Activated T-cell treated with anti-CD3 and anti-CD28 coated beads, Interleukin-2, amount 50 U/mL, for 48 hours (primary cell): ENCODE data around the gene RPS6KA2.
A peak's percentile ranks its signal among the peaks of the same experiment; 100 is the strongest.
"Not testable (repeated sequence)": the region's sequence is repeated elsewhere in the genome, so short reads cannot be mapped to it uniquely, and the experiment has no call there.

ENCODE experiments used
- DNase-seq, 2 experiments: peaks; one replicate each; pipeline ENCODE4 v3.0.0-alpha.2; 2020

RPS6KA2 gene

GRCh38 chr6:166387098-166387497 lies 240.0 kb downstream of the RPS6KA2 start:
- not testable (repeated sequence) for DNase-seq

- DNase-seq, result no peak
Measured at GRCh38 chr6:166386111-166386510, 240.9 kb downstream of the RPS6KA2 start.

GRCh38 chr6:166383802-166384363 lies 243.2 kb downstream of the RPS6KA2 start:
- peak; percentile 55 to 56 for DNase-seq

- DNase-seq, result peak; percentile 93 to 97
Measured at GRCh38 chr6:166382933-166383801, 243.9 kb downstream of the RPS6KA2 start, which contains the start of gene MPC1. Gene MPC1 (minus strand): TSS chr6:166382940. CDS start chr6:166382876, 64 bp downstream.

- DNase-seq, result no peak
Measured at GRCh38 chr6:166382500-166382932, 244.5 kb downstream of the RPS6KA2 start.

- peak; percentile 84 to 88 for DNase-seq
Measured at GRCh38 chr6:166381733-166382499, 245.1 kb downstream of the RPS6KA2 start.

GRCh38 chr6:166381381-166381732 lies 245.7 kb downstream of the RPS6KA2 start:
- no peak for DNase-seq

GRCh38 chr6:166379800-166380199 lies 247.3 kb downstream of the RPS6KA2 start:
- DNase-seq, result no peak

- no peak for DNase-seq
Measured at GRCh38 chr6:166379103-166379586, 247.9 kb downstream of the RPS6KA2 start.

- no peak for DNase-seq
Measured at GRCh38 chr6:166377721-166378120, 249.3 kb downstream of the RPS6KA2 start.

GRCh38 chr6:166375013-166375412 lies 252.0 kb downstream of the RPS6KA2 start:
- DNase-seq, result no peak

GRCh38 chr6:166370489-166370888 lies 256.6 kb downstream of the RPS6KA2 start:
- no peak for DNase-seq

GRCh38 chr6:166369782-166370181 lies 257.3 kb downstream of the RPS6KA2 start:
- DNase-seq, result no peak

GRCh38 chr6:166366921-166367320 lies 260.1 kb downstream of the RPS6KA2 start:
- no peak for DNase-seq

GRCh38 chr6:166365806-166366205 lies 261.2 kb downstream of the RPS6KA2 start:
- DNase-seq, result no peak

GRCh38 chr6:166365221-166365620 lies 261.8 kb downstream of the RPS6KA2 start:
- DNase-seq, result no peak

GRCh38 chr6:166364456-166364855 lies 262.6 kb downstream of the RPS6KA2 start:
- DNase-seq, result no peak

- DNase-seq, result not testable (repeated sequence)
Measured at GRCh38 chr6:166362427-166362826, 264.6 kb downstream of the RPS6KA2 start.

- DNase-seq, result no peak
Measured at GRCh38 chr6:166361077-166361429, 266.0 kb downstream of the RPS6KA2 start.

- no peak for DNase-seq
Measured at GRCh38 chr6:166360243-166361076, 266.6 kb downstream of the RPS6KA2 start.
